Measurements from ENCODE around the gene NBR1. TPM values are rescaled to one million over a fixed set of nuclear protein-coding genes. Genes with fewer than 3 reads are reported as not detected.
"Not testable (repeated sequence)": the region's sequence is repeated elsewhere in the genome, so short reads cannot be mapped to it uniquely, and the experiment has no call there.

Gene NBR1
- total RNA-seq, 4 donors from 2014 or later, result 30.6 to 61.6 (median 42.0) TPM

DNA sequence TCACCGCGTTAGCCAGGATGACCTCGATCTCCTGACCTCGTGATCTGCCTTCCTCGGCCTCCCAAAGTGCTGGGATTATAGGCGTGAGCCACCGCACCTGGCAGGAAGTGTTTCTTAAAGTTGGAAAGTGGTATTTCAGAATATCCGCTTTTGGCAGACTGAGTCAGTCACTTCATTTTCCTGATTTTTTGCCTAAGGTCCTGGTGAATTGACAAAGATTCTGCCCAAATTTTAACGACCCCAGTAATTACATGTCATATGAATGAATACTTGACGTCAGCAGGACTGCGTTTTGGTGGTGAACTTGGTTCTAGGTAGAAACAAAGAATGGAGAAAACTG, 41.4 kb upstream of the NBR1 start:
- intact Hi-C loops (cut with DNase I), result loop anchor here (5.0 to 10.0 kb wide), 2 partner anchors 43 to 105 kb away; partner anchors contain the start of genes NBR1, RND2 and VAT1
- 19 to 50% methylated on average over 11 of the region's 11 CpGs for WGBS, 2 donors
- no peaks in the 10 kb centered on the region for H3K27me3 ChIP-seq
- no peaks in the 10 kb centered on the region for H3K9me3 ChIP-seq
- peaks cover 6 to 50% (median 16%) of the 10 kb centered on the region in 3 donors for H3K4me1 ChIP-seq
- TF ChIP-seq POLR2A (IDR thresholded peaks at IDR 0.05), result no peak
- TF ChIP-seq, protein P1, sequence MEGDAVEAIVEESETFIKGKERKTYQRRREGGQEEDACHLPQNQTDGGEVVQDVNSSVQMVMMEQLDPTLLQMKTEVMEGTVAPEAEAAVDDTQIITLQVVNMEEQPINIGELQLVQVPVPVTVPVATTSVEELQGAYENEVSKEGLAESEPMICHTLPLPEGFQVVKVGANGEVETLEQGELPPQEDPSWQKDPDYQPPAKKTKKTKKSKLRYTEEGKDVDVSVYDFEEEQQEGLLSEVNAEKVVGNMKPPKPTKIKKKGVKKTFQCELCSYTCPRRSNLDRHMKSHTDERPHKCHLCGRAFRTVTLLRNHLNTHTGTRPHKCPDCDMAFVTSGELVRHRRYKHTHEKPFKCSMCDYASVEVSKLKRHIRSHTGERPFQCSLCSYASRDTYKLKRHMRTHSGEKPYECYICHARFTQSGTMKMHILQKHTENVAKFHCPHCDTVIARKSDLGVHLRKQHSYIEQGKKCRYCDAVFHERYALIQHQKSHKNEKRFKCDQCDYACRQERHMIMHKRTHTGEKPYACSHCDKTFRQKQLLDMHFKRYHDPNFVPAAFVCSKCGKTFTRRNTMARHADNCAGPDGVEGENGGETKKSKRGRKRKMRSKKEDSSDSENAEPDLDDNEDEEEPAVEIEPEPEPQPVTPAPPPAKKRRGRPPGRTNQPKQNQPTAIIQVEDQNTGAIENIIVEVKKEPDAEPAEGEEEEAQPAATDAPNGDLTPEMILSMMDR (IDR thresholded peaks at IDR 0.05), result no peak
- H3K4me3 ChIP-seq, result peak overlapping the region; percentile 10 to 55 (median 34)
- H3K27ac ChIP-seq, result peak overlapping the region; percentile 70 to 87 (median 80)
- H3K36me3 ChIP-seq, result peaks cover 0 to 33% (median 3%) of the 10 kb centered on the region in 3 donors
- no peak for DNase-seq

GRCh38 chr17:43132117-43132516, 38.9 kb upstream of the NBR1 start:
- DNase-seq, result no peak
- H3K4me3 ChIP-seq, result no peak overlapping the region
- peaks cover 0 to 46% (median 3%) of the 10 kb centered on the region in 3 donors for H3K36me3 ChIP-seq
- no peak overlapping the region for H3K27ac ChIP-seq
- WGBS, 2 donors, result 92% methylated on average over 2 of the region's 2 CpGs; no CpG with 5 or more reads in 1 of the 2 donors
- no peaks in the 10 kb centered on the region for H3K9me3 ChIP-seq
- TF ChIP-seq, protein P1 (IDR thresholded peaks at IDR 0.05), result no peak
- TF ChIP-seq POLR2A (IDR thresholded peaks at IDR 0.05), result no peak
- H3K27me3 ChIP-seq, result no peaks in the 10 kb centered on the region
- peaks cover 0 to 31% (median 5%) of the 10 kb centered on the region in 3 donors for H3K4me1 ChIP-seq
- intact Hi-C loops (cut with DNase I), result no loop called here

DNA sequence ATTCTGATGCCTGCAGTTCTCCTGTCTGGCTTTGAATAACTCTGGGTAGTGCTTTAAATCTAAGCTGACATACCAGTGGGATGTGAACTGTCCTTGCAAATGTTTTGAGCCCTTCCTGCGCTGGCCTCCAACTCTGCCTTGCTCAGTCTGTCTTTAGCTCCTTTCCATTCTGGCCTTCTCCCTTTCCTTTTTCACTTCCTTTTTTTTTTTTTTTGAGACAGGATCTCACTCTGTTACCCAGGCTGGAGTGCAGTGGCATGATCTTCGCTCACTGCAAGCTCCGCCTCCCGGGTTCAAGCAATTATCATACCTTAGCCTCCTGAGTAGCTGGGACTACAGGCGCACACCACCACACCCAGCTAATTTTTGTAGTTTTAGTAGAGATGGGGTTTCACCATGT, 37.6 kb upstream of the NBR1 start:
- H3K4me3 ChIP-seq; DNase-seq; H3K27me3 ChIP-seq; H3K27ac ChIP-seq; H3K9me3 ChIP-seq; intact Hi-C loops (cut with DNase I): not testable (repeated sequence)
- peaks cover 0 to 46% (median 3%) of the 10 kb centered on the region in 3 donors for H3K36me3 ChIP-seq
- H3K4me1 ChIP-seq, result peaks cover 0 to 25% (median 3%) of the 10 kb centered on the region in 3 donors
- WGBS, 2 donors, result 94 to 97% methylated on average over 4 to 5 of the region's 5 CpGs

GRCh38 chr17:43134774-43135453, 36.1 kb upstream of the NBR1 start:
- DNase-seq, result no peak
- TF ChIP-seq, protein P1 (IDR thresholded peaks at IDR 0.05), result no peak
- TF ChIP-seq POLR2A (IDR thresholded peaks at IDR 0.05), result no peak
- Histone ChIP-seq H3K36me3 (peaks cover 0 to 46% (median 3%) of the 10 kb centered on the region in 3 donors), H3K9me3 (no peaks in the 10 kb centered on the region), H3K27ac (no peak overlapping the region), H3K4me3 (no peak overlapping the region), H3K4me1 (peaks cover 0 to 10% (median 0%) of the 10 kb centered on the region in 3 donors), H3K27me3 (no peaks in the 10 kb centered on the region)
- 96% methylated on average over 11 to 15 of the region's 25 CpGs for WGBS, 2 donors
- intact Hi-C loops (cut with DNase I), result no loop called here

DNA sequence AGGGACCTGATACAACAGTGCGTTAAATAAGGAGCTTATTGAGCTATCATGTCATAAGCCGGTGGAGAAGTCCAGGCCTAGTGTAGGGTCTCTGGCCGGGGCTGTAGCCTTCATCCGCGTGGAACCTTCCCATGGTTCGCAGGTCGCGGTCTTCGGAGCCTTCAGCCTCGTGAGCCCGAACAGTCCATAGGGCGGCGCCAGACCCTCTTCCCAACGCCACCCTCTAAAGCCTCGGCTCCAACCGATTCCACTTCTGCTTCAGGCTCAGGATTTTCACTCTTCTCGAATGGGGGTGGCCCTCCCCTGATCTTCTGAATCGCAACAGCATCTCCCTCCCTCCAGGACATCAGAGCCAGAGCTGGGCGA, 35.6 kb upstream of the NBR1 start:
- no peak overlapping the region for H3K27ac ChIP-seq
- no peak for DNase-seq
- 93 to 95% methylated on average over 7 to 16 of the region's 19 CpGs for WGBS, 2 donors
- H3K27me3 ChIP-seq, result no peaks in the 10 kb centered on the region
- intact Hi-C loops (cut with DNase I), result no loop called here
- peaks cover 0 to 46% (median 3%) of the 10 kb centered on the region in 3 donors for H3K36me3 ChIP-seq
- H3K4me3 ChIP-seq, result no peak overlapping the region
- no peaks in the 10 kb centered on the region for H3K9me3 ChIP-seq
- peaks cover 0 to 5% (median 0%) of the 10 kb centered on the region in 3 donors for H3K4me1 ChIP-seq
- TF ChIP-seq POLR2A (IDR thresholded peaks at IDR 0.05), result no peak
- TF ChIP-seq, protein P1 (IDR thresholded peaks at IDR 0.05), result no peak

DNA sequence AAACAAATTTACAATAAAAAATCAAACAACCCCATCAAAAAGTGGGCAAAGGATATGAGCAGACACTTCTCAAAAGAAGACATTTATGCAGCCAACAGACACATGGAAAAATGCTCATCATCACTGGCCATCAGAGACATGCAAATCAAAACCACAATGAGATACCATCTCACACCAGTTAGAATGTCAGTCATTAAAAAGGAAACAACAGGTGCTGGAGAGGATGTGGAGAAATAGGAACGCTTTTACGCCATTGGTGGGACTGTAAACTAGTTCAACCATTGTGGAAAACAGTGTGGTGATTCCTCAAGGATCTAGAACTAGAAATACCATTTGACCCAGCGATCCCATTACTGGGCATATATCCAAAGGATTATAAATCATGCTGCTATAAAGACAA, 34.4 kb upstream of the NBR1 start:
- intact Hi-C loops (cut with DNase I); DNase-seq; H3K27ac ChIP-seq; H3K27me3 ChIP-seq; H3K4me1 ChIP-seq; H3K4me3 ChIP-seq; H3K9me3 ChIP-seq: not testable (repeated sequence)
- 63 to 66% methylated on average over 3 of the region's 3 CpGs for WGBS, 2 donors
- peaks cover 0 to 51% (median 3%) of the 10 kb centered on the region in 3 donors for H3K36me3 ChIP-seq

GRCh38 chr17:43138531-43138930, 32.5 kb upstream of the NBR1 start:
- intact Hi-C loops (cut with DNase I); DNase-seq; H3K4me1 ChIP-seq; H3K9me3 ChIP-seq; H3K4me3 ChIP-seq; H3K27me3 ChIP-seq; H3K27ac ChIP-seq: not testable (repeated sequence)
- WGBS, 2 donors, result 74 to 93% methylated on average over 4 of the region's 4 CpGs
- peaks cover 0 to 50% (median 3%) of the 10 kb centered on the region in 3 donors for H3K36me3 ChIP-seq

Measured in esophagus squamous epithelium (tissue), 5 donors.